GM13977 (cell line): Measurements from ENCODE around the gene TRIM26.

Experiments used
- DNase-seq: peaks from one replicate; pipeline ENCODE4 v3.0.0; 2012; ENCODE audit warnings: low spot score
- CTCF ChIP-seq: IDR thresholded peaks from 2 replicates; pipeline ENCODE4 v1.5.1; 2012; ENCODE audit warnings: mild to moderate bottlenecking, control low read depth; ENCODE audit not compliant: insufficient read depth; ENCODE audit errors: extremely low read depth, missing control alignments
- in situ Hi-C: fragments of 300-500 bp; cut with MboI; formaldehyde crosslinking; loops from one replicate; pipeline ENCODE4 v1.12.0; 2022; ENCODE audit warnings: low sequenced_read_pairs, low pct_unique_long_range_greater_than_20kb, mixed read lengths, inconsistent platforms; ENCODE audit not compliant: unreplicated experiment

Gene TRIM26

DNA sequence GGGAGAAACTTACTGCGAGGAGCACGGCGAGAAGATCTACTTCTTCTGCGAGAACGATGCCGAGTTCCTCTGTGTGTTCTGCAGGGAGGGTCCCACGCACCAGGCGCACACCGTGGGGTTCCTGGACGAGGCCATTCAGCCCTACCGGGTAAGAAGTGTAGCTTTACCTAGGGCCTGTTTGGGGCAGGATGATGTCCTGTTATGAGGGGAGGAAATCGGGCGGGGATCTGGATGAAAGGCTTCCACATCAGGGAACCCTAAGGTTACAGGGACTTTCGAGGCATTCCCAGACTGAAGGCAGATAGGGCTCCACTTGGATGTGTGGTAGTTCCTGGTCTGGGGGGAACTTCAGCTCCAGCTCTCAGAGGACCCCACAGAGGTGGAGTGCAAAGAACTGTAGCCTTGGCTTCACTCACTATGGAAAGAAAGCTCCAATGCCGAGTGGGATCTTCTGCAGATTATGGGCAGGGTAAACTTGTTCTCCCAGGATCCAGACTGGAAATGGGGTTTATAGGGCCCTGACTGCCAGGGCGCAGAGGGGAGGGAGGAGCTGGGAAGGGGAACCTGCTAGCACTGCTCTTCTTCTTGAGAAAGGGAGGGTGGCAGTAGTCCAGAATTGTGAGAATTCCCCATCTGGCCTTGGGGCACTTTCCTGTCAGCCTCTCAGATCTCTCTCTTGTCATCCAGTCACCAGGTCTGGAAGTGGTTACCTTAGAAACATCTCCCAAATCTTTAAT, 49.1 kb downstream of the TRIM26 start:
- in situ Hi-C loops = no loop called here
- no peak for TF ChIP-seq CTCF
- DNase-seq = no peak

DNA sequence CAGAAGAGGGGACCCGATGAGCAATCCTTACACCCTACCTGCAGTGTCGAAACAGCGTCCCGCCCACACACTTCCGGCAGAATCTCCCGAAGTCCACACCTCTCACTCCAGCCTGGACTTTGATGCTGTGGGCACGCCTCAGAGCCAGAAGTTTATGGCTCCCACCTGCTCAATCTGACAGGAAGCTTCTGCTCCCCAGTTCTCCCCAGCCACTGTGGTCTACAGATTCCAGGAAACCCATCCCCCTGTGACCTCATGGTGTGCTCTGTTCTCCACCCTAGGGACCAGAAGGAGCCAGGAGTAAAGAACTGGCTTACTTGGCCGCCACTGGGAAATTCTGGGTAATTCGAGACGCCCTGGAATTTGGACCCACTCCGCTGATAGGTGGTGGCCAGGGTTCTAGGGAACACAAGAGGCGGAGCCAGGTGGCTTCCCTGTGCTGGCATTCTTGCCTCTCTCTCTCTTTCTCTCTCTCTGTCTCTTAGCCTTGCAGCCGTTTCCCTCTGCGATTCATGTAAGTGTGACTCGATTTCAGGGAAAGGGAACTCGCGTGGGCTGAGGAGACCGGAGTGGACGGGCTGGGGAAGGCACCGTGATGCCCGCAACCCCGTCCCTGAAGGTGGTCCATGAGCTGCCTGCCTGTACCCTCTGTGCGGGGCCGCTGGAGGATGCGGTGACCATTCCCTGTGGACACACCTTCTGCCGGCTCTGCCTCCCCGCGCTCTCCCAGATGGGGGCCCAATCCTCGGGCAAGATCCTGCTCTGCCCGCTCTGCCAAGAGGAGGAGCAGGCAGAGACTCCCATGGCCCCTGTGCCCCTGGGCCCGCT, 49.9 kb downstream of the TRIM26 start, which contains the start of gene TRIM15:
Gene TRIM15 (plus strand): TSS at position 457 of the 828 bp plus-strand sequence. CDS start 139 bp downstream, at position 596.
- in situ Hi-C loops = no loop called here
- no peak for TF ChIP-seq CTCF
- DNase-seq = no peak

DNA sequence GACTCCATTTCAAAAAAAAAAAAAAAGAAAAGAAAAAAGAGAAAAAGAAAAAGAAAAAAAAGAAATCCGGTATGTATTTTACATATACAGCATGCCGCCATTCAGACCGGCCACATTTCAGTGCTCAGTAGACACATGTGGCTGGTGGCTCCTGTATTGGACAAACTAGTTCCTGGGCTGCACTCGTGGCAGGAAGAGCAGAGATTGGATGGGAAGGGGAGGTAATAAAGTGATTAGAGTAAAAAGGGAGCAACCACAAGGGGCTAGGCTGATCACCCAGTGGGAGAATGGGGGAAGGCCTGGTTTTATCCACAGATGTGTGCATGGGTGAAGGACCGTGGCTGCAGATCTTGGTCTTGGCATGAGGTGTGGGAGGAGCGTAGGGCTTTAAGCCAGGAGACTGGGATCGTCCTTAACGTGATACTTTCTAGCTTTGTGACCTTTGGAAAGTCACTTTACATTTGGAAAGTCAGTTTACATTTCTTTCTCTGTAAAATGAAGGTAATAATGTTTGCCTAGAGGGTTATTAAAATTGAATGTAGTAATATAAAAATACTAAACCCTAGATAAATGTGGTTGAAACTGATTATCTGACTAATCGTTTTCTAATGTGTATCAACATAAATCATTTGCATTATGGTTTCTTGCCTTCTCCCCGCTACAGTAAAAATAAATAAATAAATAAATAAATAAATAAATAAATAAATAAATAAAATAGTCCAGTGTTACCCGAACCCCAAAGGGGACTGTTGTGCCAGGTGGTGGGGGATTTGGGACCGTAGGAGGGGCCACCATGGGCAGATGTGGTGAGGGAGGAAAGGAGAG, 50.7 kb downstream of the TRIM26 start:
- TF ChIP-seq CTCF = no peak
- in situ Hi-C loops = no loop called here
- no peak for DNase-seq

GRCh38 chr6:30160785-30161531, 52.2 kb downstream of the TRIM26 start, which contains the start of gene TRIM10:
TSS of gene TRIM10 (minus strand) at chr6:30161211. CDS start at chr6:30160858, 353 bp downstream.
- TF ChIP-seq CTCF = no peak
- no peak for DNase-seq
- in situ Hi-C loops = no loop called here

GRCh38 chr6:30160008-30160784, 53.0 kb downstream of the TRIM26 start:
- TF ChIP-seq CTCF = no peak
- DNase-seq = no peak
- in situ Hi-C loops = no loop called here
